Esophagus squamous epithelium (tissue), 4 donors: Measurements from ENCODE around the gene EGFR.

Source experiments
- POLR2A ChIP-seq, 4 donors: fragments of 450-650 bp; IDR thresholded peaks; one replicate each; pipeline ENCODE4 v1.6.1; 2017; ENCODE audit warnings: antibody characterized with exemption in 4 of 4, mild to moderate bottlenecking in 4 of 4, moderate library complexity in 3 of 4
- TF ChIP-seq, protein P1 (sequence below), 6 experiments: fragments of 450-650 bp in 4 of 6; fragments of 200-600 bp in 2 of 6; sonication (generic) in 2 of 6; IDR thresholded peaks; one replicate each; pipeline ENCODE4 v1.5.1; 2016 to 2019; ENCODE audit warnings: antibody characterized with exemption in 6 of 6, mild to moderate bottlenecking in 4 of 6, moderate library complexity in 4 of 6

DNA sequence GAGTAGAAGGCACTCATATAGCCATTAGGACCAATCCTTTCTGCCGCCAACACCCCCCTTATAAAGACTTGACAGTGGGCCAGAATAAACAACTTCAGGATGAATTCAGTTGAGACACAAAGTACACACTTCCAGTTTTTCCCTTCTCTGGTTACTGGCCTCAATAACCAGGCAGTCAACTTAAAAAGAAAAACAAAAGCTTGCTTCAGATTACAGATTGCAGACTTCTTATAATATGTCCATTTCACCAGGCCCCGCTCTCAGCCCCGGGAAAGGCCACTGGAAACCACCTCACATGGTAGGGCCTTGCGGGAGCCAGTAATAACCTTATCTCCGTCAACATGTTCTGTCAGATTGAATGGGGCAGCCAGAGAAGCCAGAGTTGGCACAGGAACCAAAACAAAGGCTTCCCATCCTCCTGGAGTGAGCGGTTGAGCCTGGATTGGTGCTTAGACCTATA lies 108.8 kb downstream of the EGFR start:
- no peak for TF ChIP-seq POLR2A (IDR thresholded peaks at IDR 0.05)
- TF ChIP-seq, protein P1, sequence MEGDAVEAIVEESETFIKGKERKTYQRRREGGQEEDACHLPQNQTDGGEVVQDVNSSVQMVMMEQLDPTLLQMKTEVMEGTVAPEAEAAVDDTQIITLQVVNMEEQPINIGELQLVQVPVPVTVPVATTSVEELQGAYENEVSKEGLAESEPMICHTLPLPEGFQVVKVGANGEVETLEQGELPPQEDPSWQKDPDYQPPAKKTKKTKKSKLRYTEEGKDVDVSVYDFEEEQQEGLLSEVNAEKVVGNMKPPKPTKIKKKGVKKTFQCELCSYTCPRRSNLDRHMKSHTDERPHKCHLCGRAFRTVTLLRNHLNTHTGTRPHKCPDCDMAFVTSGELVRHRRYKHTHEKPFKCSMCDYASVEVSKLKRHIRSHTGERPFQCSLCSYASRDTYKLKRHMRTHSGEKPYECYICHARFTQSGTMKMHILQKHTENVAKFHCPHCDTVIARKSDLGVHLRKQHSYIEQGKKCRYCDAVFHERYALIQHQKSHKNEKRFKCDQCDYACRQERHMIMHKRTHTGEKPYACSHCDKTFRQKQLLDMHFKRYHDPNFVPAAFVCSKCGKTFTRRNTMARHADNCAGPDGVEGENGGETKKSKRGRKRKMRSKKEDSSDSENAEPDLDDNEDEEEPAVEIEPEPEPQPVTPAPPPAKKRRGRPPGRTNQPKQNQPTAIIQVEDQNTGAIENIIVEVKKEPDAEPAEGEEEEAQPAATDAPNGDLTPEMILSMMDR (IDR thresholded peaks at IDR 0.05) = no peak
